Head of caudate nucleus (tissue), 42 donors: ENCODE measurements around the gene ANGEL1.

Source experiments
- DNase-seq, 42 donors: peaks; one replicate each; pipeline versions ENCODE4 v3.0.0 to v3.0.0-alpha.2; 2020 to 2021; ENCODE audit warnings: mixed read lengths in 7 of 42
- intact Hi-C: fragments of 100-400 bp; cut with DNase I; formaldehyde crosslinking; loops from one replicate; pipeline ENCODE4 v1.15.0; 2022

Gene ANGEL1

GRCh38 chr14:76827696-76828296 is 15.1 kb upstream of the ANGEL1 start:
- DNase-seq: peak in 14 of 42 donors; percentile 18 to 48 (median 31)
- intact Hi-C loops: no loop called here

GRCh38 chr14:76826122-76826521 is 13.4 kb upstream of the ANGEL1 start, which contains the start of gene LRRC74A:
Gene LRRC74A (plus strand): TSS chr14:76826408. CDS start chr14:76826698, 290 bp downstream.
- no peak for DNase-seq
- intact Hi-C loops: no loop called here

GRCh38 chr14:76820700-76821099 is 8.0 kb upstream of the ANGEL1 start:
- DNase-seq: no peak
- intact Hi-C loops: no loop called here

- intact Hi-C loops: loop anchor here (5.0 kb wide), 1 partner anchor 53 kb away; the partner anchor contains the start of gene VASH1
Observed at GRCh38 chr14:76814726-76815645, 2.3 kb upstream of the ANGEL1 start.

GRCh38 chr14:76812093-76812421 is 625 bp downstream of the ANGEL1 start:
- DNase-seq: peak in 10 of 42 donors; percentile 18 to 50 (median 28)
- intact Hi-C loops: loop anchor here (5.0 kb wide), 1 partner anchor 50 kb away; the partner anchor contains the start of gene VASH1

More at GRCh38 chr14:76814726-76815645, 2.3 kb upstream of the ANGEL1 start:
- no peak for DNase-seq

- intact Hi-C loops: loop anchor here (5.0 kb wide), 1 partner anchor 49 kb away; the partner anchor contains the start of gene VASH1
- DNase-seq: no peak
Observed at GRCh38 chr14:76811561-76811960, 1.1 kb downstream of the ANGEL1 start.

DNA sequence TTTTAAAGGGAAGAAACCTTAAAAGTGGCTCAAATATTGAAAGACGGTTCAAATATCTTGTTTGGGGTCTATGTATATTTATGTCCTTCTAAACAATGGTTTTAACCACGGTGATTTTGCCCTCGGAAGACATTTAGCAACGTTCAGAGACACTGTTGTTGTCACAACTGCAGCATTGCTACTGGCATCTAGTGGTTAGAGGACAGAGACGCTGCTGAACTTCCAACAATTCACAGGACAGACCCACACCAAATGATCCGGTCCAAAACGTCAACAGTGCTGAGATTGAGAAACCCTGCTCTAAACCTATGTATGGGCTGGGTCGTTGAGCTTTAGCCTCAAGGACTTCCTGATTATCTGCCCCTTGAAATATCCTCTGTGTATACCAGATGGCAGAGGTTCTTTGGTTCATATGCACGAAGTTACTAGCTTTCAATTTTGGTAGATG is 1.7 kb downstream of the ANGEL1 start:
- intact Hi-C loops: loop anchor here (5.0 kb wide), 1 partner anchor 49 kb away; the partner anchor contains the start of gene VASH1

GRCh38 chr14:76810525-76810924 is 2.2 kb downstream of the ANGEL1 start:
- intact Hi-C loops: loop anchor here (5.0 kb wide), 1 partner anchor 48 kb away; the partner anchor contains the start of gene VASH1
- no peak for DNase-seq

More for the DNA sequence above, 1.7 kb downstream of the ANGEL1 start:
- peak in 25 of 42 donors; percentile 28 to 79 (median 52) for DNase-seq

DNA sequence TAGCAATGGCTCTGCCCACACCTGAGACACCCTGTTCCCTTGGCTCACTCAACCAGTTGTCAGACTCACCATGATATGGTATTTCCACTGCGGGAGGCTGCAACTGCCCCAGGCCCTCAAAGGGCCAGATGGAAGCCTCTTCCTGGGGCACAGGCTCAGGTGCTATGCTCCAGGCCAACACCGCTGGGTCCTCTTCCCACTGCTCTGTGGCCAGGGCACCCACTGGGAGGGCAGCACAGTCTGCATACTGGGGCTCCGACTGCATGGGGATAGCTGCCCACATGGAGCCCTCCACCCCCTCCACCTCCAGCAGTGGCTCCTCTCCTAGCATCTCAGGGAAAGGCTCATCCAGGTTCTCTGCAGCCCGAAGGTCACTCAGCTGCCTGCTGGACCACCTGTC is 3.7 kb downstream of the ANGEL1 start:
- intact Hi-C loops: no loop called here
- no peak for DNase-seq

DNA sequence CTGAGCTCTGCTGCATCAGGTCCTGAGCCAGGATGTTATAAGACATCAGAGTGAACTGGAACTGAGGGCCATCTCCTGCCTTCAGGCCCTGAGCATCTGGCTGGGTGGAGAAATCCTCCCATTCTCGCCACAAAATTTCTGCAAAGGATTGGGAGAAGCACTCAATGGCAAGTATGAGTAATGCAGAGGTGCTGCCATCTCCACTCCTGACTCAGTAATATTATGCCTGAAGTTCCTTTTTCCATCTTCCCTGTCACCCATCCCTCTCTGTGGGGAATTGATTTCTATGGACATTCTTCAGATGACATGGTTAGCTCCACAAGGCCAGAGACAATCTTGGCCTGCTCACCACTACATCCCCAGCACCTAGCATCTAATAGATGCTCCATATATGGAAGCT is 4.7 kb downstream of the ANGEL1 start:
- DNase-seq: peak in 2 of 42 donors; percentile 4 to 38
- intact Hi-C loops: no loop called here

- intact Hi-C loops: no loop called here
- DNase-seq: no peak
Observed at GRCh38 chr14:76806446-76806845, 6.2 kb downstream of the ANGEL1 start.

GRCh38 chr14:76793956-76794355 is 18.7 kb downstream of the ANGEL1 start:
- intact Hi-C loops: no loop called here
- DNase-seq: no peak

- intact Hi-C loops: no loop called here
- DNase-seq: no peak
Observed at GRCh38 chr14:76793324-76793723, 19.4 kb downstream of the ANGEL1 start.

GRCh38 chr14:76792422-76792821 is 20.3 kb downstream of the ANGEL1 start:
- intact Hi-C loops: no loop called here
- no peak for DNase-seq

GRCh38 chr14:76786601-76787000 is 26.1 kb downstream of the ANGEL1 start:
- no peak for DNase-seq
- intact Hi-C loops: no loop called here

DNA sequence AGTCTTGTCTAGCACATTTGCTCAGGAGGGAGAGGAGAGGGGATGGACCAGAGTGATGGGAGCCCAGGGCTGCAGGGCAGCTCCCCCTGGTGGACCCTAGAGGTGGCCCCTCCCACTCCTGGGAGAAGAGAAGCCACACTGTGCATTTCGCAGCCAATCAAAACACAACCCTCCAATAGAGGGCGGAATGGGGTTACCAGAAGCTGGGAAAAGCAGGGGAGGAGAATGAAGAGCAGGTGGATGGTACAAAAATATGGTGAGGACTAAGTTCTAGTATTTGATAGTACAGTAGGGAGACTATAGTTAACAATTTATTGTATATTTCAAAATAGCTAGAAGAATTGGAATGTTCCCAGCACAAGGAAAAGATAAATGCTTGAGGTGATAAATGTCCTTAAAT is 27.8 kb downstream of the ANGEL1 start:
- DNase-seq: peak; percentile 67 to 94 (median 86)
- intact Hi-C loops: loop anchor here (1.0 kb wide), 1 partner anchor 75 kb away; no protein-coding TSS in a partner anchor

GRCh38 chr14:76784266-76784874 is 28.3 kb downstream of the ANGEL1 start:
- DNase-seq: peak in 2 of 42 donors; percentile 5 to 34
- intact Hi-C loops: loop anchor here (1.0 kb wide), 1 partner anchor 74 kb away; no protein-coding TSS in a partner anchor

GRCh38 chr14:76782885-76783566 is 29.7 kb downstream of the ANGEL1 start:
- peak in 2 of 42 donors; percentile 26 to 41 for DNase-seq
- intact Hi-C loops: no loop called here
